Measurements from ENCODE around the gene MBTPS2. TPM values are rescaled to one million over a fixed set of nuclear protein-coding genes. Genes with fewer than 3 reads are reported as not detected.

The MBTPS2 gene
- total RNA-seq, 1 experiment from 2014 or later, result 22.0 TPM

- BruUV-seq (replicated peaks), result no TSS peak
- Histone ChIP-seq H3K4me3 (ENCODE audit: low read depth, low read length) (no peak overlapping the region), H3K4me1 (no peaks in the 10 kb centered on the region), H3K9me3 (no peaks in the 10 kb centered on the region), H3K36me3 (ENCODE audit: control insufficient read depth, insufficient read depth, low read length) (no peaks in the 10 kb centered on the region), H3K27me3 (replicated peaks; ENCODE audit: control insufficient read depth, insufficient read depth, low read length) (no peaks in the 10 kb centered on the region)
- H3K4me3 Mint-ChIP-seq (ENCODE audit: unreplicated experiment), result no peak overlapping the region
- ChIA-PET CTCF (no interaction called here), POLR2A (no interaction called here)
- TF ChIP-seq CTCF (IDR thresholded peaks at IDR 0.05; ENCODE audit: insufficient read depth in 1 of 2, low read depth in 1 of 2, low read length in 1 of 2, severe bottlenecking in 1 of 2, unreplicated experiment in 1 of 2), result no peak
- DNase-seq, result no peak
- H3K9me3 Mint-ChIP-seq (ENCODE audit: unreplicated experiment), result no peaks in the 10 kb centered on the region
- H3K27ac Mint-ChIP-seq (ENCODE audit: unreplicated experiment), result no peak overlapping the region
- H3K27me3 Mint-ChIP-seq (ENCODE audit: insufficient read depth, unreplicated experiment), result no peaks in the 10 kb centered on the region
- intact Hi-C loops (cut with micrococcal nuclease; ENCODE audit: unreplicated experiment), result no loop called here
- no peaks in the 10 kb centered on the region for H3K36me3 Mint-ChIP-seq (ENCODE audit: insufficient read depth, unreplicated experiment)
- H3K4me1 Mint-ChIP-seq (ENCODE audit: low read depth, unreplicated experiment), result no peaks in the 10 kb centered on the region
Observed at GRCh38 chrX:21912989-21913388, 73.6 kb downstream of the MBTPS2 start.

GRCh38 chrX:21926116-21926515 lies 86.7 kb downstream of the MBTPS2 start:
- Histone ChIP-seq H3K36me3 (ENCODE audit: control insufficient read depth, insufficient read depth, low read length) (no peaks in the 10 kb centered on the region), H3K4me1 (peaks cover 9% of the 10 kb centered on the region), H3K9me3 (no peaks in the 10 kb centered on the region), H3K4me3 (ENCODE audit: low read depth, low read length) (no peak overlapping the region), H3K27me3 (replicated peaks; ENCODE audit: control insufficient read depth, insufficient read depth, low read length) (no peaks in the 10 kb centered on the region)
- TF ChIP-seq CTCF (IDR thresholded peaks at IDR 0.05; ENCODE audit: insufficient read depth in 1 of 2, low read depth in 1 of 2, low read length in 1 of 2, severe bottlenecking in 1 of 2, unreplicated experiment in 1 of 2), result no peak
- H3K36me3 Mint-ChIP-seq (ENCODE audit: insufficient read depth, unreplicated experiment), result no peaks in the 10 kb centered on the region
- ChIA-PET POLR2A (no interaction called here), CTCF (no interaction called here)
- H3K4me3 Mint-ChIP-seq (ENCODE audit: unreplicated experiment), result no peak overlapping the region
- no peaks in the 10 kb centered on the region for H3K4me1 Mint-ChIP-seq (ENCODE audit: low read depth, unreplicated experiment)
- no peak overlapping the region for H3K27ac Mint-ChIP-seq (ENCODE audit: unreplicated experiment)
- intact Hi-C loops (cut with micrococcal nuclease; ENCODE audit: unreplicated experiment), result no loop called here
- H3K27me3 Mint-ChIP-seq (ENCODE audit: insufficient read depth, unreplicated experiment), result no peaks in the 10 kb centered on the region
- no TSS peak for BruUV-seq (replicated peaks)
- H3K9me3 Mint-ChIP-seq (ENCODE audit: unreplicated experiment), result peaks cover 13% of the 10 kb centered on the region
- no peak for DNase-seq

- Histone ChIP-seq H3K4me1 (peaks cover 9% of the 10 kb centered on the region), H3K4me3 (ENCODE audit: low read depth, low read length) (no peak overlapping the region), H3K9me3 (no peaks in the 10 kb centered on the region), H3K27me3 (replicated peaks; ENCODE audit: control insufficient read depth, insufficient read depth, low read length) (no peaks in the 10 kb centered on the region), H3K36me3 (ENCODE audit: control insufficient read depth, insufficient read depth, low read length) (no peaks in the 10 kb centered on the region)
- H3K27ac Mint-ChIP-seq (ENCODE audit: unreplicated experiment), result no peak overlapping the region
- no peaks in the 10 kb centered on the region for H3K27me3 Mint-ChIP-seq (ENCODE audit: insufficient read depth, unreplicated experiment)
- DNase-seq, result peak in 1 of 2 experiments; percentile 16
- no peaks in the 10 kb centered on the region for H3K4me1 Mint-ChIP-seq (ENCODE audit: low read depth, unreplicated experiment)
- H3K9me3 Mint-ChIP-seq (ENCODE audit: unreplicated experiment), result peaks cover 13% of the 10 kb centered on the region
- POLR2A ChIA-PET, result no interaction called here
- no TSS peak for BruUV-seq (replicated peaks)
- intact Hi-C loops (cut with micrococcal nuclease; ENCODE audit: unreplicated experiment), result no loop called here
- no peak overlapping the region for H3K4me3 Mint-ChIP-seq (ENCODE audit: unreplicated experiment)
- CTCF ChIA-PET, result no interaction called here
- no peak for TF ChIP-seq CTCF (IDR thresholded peaks at IDR 0.05; ENCODE audit: insufficient read depth in 1 of 2, low read depth in 1 of 2, low read length in 1 of 2, severe bottlenecking in 1 of 2, unreplicated experiment in 1 of 2)
- H3K36me3 Mint-ChIP-seq (ENCODE audit: insufficient read depth, unreplicated experiment), result no peaks in the 10 kb centered on the region
Observed at GRCh38 chrX:21926527-21927278, 87.3 kb downstream of the MBTPS2 start.
